Small intestine (tissue), 7 donors: ENCODE results near the gene AFAP1L1. TPM values are rescaled to one million over a fixed set of nuclear protein-coding genes. Genes with fewer than 3 reads are reported as not detected.

Experiments
- DNase-seq, 2 donors: peaks; one replicate each; pipeline versions ENCODE4 v3.0.0 to v3.0.0-alpha.2; 2013
- FAIRE-seq: peaks from 2 replicates; lab custom pipeline; 2012; peaks lifted over from hg19 to GRCh38; lab: Jason Lieb, UNC
- H3K27ac ChIP-seq, 3 donors: one replicate each; pipeline ENCODE4 v1.5.1; 2013; ENCODE audit warnings: low read length in 2 of 3, mild to moderate bottlenecking in 2 of 3, control low read depth in 1 of 3, inconsistent platforms in 1 of 3, low read depth in 1 of 3, moderate library complexity in 1 of 3
- H3K27me3 ChIP-seq, 3 donors: one replicate each; pipeline ENCODE4 v1.6.1; 2013; ENCODE audit warnings: low read length in 3 of 3, inconsistent platforms in 1 of 3; ENCODE audit not compliant: control insufficient read depth in 3 of 3, insufficient read depth in 3 of 3
- H3K36me3 ChIP-seq, 3 donors: one replicate each; pipeline ENCODE4 v1.6.1; 2013; ENCODE audit warnings: low read length in 3 of 3, inconsistent platforms in 1 of 3, low read depth in 1 of 3, mild to moderate bottlenecking in 1 of 3, moderate library complexity in 1 of 3; ENCODE audit not compliant: control insufficient read depth in 3 of 3, insufficient read depth in 2 of 3
- H3K4me1 ChIP-seq, 3 donors: one replicate each; pipeline ENCODE4 v1.6.1; 2013; ENCODE audit warnings: low read length in 2 of 3, inconsistent platforms in 1 of 3, low read depth in 1 of 3, mild to moderate bottlenecking in 1 of 3, moderate library complexity in 1 of 3; ENCODE audit not compliant: control insufficient read depth in 3 of 3, insufficient read depth in 2 of 3
- H3K4me3 ChIP-seq, 3 donors: one replicate each; pipeline ENCODE4 v1.5.1; 2013; ENCODE audit warnings: low read length in 3 of 3, control low read depth in 1 of 3, inconsistent platforms in 1 of 3, low read depth in 1 of 3, mild to moderate bottlenecking in 1 of 3, moderate library complexity in 1 of 3
- H3K9me3 ChIP-seq, 2 donors: one replicate each; pipeline ENCODE4 v1.6.1; 2013; ENCODE audit warnings: low read depth in 1 of 2, low read length in 1 of 2; ENCODE audit not compliant: control insufficient read depth in 2 of 2, insufficient read depth in 1 of 2
- WGBS, 3 donors: extraction: QIAGEN DNeasy Blood & Tissue Kit; methylation state at CpG; one replicate each; pipeline ENCODE4 v1.1.7; 2013; 5-methylcytosine and 5-hydroxymethylcytosine counted together
- polyA plus RNA-seq, 4 donors: library from polyadenylated mRNA; stranded (reverse) in 3 of 4; unstranded in 1 of 4; fragments of 200-250 nt in 3 of 4; fragments of 120-200 nt in 1 of 4; gene quantifications; one replicate each; pipeline versions ENCODE4 v1.2.1 to v1.2.3, GENCODE V29; 2013
- donor health status: healthy with polysubstance abuse.
- donor health status: control.
- donor health status: control.
- donor health status: Bipolar disorder and iron deficiency.
- donor health status: healthy.

AFAP1L1 gene
- polyA plus RNA-seq, 4 donors: 1.6 to 8.5 (median 6.4) TPM; not detected in 1

DNA sequence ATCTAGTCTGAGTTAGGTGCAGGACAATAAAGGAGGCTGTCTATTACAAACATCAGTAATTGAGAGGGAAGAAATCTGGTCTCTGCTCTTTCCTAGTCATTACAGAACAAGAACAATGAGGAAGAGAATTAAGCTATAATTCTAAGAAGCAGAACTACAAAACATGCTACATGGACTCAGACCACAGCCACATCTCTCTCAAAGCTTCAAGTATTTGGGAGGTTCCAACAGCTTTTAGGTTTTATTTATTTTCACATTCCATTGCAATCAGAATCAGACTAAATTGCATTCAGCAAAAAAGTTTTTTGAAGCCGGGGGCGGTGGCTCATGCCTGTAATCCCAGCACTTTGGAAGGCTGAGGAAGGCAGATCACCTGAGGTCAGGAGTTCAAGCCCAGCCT, 72.5 kb downstream of the AFAP1L1 start:
- no peaks in the 10 kb centered on the region for H3K27me3 ChIP-seq
- H3K4me1 ChIP-seq: peaks cover 0 to 42% (median 3%) of the 10 kb centered on the region in 3 donors
- DNase-seq (no peak), FAIRE-seq (no peak)
- 76 to 79% (median 79%) methylated on average over 2 of the region's 2 CpGs for whole genome bisulfite sequencing, 3 donors
- H3K27ac ChIP-seq: peak overlapping the region in 1 of 3 donors; percentile 90
- H3K36me3 ChIP-seq: peaks cover under 1 to 9% (median 2%) of the 10 kb centered on the region in 3 donors
- H3K9me3 ChIP-seq: no peaks in the 10 kb centered on the region
- no peak overlapping the region for H3K4me3 ChIP-seq

DNA sequence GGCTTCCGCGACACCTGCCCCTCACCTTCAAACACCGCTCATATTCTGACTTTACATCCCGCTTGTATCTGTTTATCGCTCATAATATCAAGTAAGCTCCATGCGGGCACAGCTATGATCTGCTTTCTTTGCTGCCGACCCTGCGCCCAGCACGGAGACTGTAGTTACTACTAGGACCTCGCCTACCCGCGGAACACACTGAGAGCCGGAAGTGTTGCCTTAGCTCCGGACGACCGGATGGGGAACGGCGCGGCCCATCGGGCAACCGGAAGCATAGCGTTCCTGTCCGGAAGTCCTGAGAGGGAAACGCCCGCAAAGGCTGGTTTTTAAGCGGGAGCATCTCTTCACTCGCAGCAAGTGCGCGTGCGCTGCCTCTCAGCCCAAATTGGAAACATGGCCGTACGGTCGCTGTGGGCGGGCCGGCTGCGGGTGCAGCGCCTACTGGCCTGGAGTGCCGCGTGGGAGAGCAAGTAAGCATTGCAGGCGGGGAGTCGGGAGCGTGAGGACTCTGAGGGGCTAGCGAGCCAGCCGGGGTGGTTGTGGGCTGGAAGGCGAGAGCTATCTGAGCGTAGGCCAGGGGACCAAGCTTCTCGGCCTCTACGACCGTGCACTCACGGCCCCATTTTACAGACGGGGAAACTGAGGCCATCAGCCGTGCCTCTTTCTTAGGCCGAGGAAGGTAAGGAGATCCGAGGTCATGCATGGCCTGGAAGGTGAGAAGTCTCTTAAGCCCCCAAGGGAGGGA, 73.7 kb downstream of the AFAP1L1 start, which contains the start of gene GRPEL2:
Gene GRPEL2, plus strand, starts transcription at position 353 of the 745 bp plus-strand sequence. Its CDS starts 41 bp downstream, at position 394.
- peaks cover 0 to 41% (median 3%) of the 10 kb centered on the region in 3 donors for H3K4me1 ChIP-seq
- peak; percentile 96 to 97 for DNase-seq
- H3K9me3 ChIP-seq: no peaks in the 10 kb centered on the region
- peak within 1 kb of the TSS; percentile 70 to 86 (median 86) for H3K4me3 ChIP-seq
- 0 to 1% (median 0%) methylated on average over 54 of the region's 54 CpGs for WGBS, 3 donors
- H3K36me3 ChIP-seq: peaks cover 6 to 13% (median 8%) of the 10 kb centered on the region in 3 donors
- H3K27ac ChIP-seq: peak within 1 kb of the TSS; percentile 74 to 90 (median 80)
- no peaks in the 10 kb centered on the region for H3K27me3 ChIP-seq
- no peak for FAIRE-seq

DNA sequence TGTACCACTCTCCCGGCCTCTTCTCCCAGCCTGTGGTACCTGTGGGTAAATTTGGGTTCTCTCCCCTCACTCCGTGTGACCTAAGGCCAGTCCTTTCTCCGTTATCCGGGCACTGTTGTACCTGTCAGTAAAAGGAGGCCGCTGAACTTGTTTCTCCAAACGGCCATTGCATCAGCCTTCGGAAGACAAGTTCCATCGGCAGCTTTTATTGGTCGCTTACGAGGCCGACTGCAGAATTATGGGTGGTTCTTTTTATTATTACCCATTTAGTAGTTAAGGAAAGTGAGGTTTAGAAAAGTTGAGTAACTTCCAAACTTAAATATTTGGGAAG, 74.2 kb downstream of the AFAP1L1 start:
- no peak for FAIRE-seq
- H3K9me3 ChIP-seq: no peaks in the 10 kb centered on the region

DNA sequence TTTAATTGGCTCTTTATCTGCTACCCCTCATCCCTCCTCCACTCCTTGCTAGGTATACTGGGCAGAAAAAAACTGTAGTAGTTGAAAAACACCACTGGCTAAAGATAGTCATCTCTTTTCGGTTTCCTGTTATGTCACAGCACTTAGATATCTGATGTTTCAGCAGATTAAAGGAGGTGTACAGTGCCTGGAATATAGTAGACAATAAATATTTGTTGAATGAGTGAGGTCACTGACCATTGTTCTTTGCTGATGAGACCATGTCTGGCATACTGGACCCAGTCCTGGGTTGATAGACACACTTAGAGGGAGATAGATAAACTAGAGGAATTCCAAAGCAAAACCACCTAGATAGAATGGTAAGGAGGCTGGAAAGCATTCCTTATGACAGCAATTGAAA, 76.9 kb downstream of the AFAP1L1 start:
- H3K36me3 ChIP-seq: peaks cover 14 to 22% (median 15%) of the 10 kb centered on the region in 3 donors
- FAIRE-seq: no peak
- no peaks in the 10 kb centered on the region for H3K9me3 ChIP-seq
- H3K4me1 ChIP-seq: peaks cover 0 to 17% (median 3%) of the 10 kb centered on the region in 3 donors
- H3K27me3 ChIP-seq: no peaks in the 10 kb centered on the region
- H3K4me3 ChIP-seq: no peak overlapping the region
- H3K27ac ChIP-seq: peak overlapping the region in 1 of 3 donors; percentile 21
- no peak for DNase-seq
- 69 to 92% (median 75%) methylated on average over 1 of the region's 1 CpG for WGBS, 3 donors

More for the DNA sequence above, 74.2 kb downstream of the AFAP1L1 start:
- WGBS, 3 donors: 1 to 2% (median 1%) methylated on average over 11 of the region's 11 CpGs
- Histone ChIP-seq H3K4me3 (peak overlapping the region; percentile 70 to 86 (median 86)), H3K27me3 (no peaks in the 10 kb centered on the region), H3K27ac (peak overlapping the region in 2 of 3 donors; percentile 80 to 90), H3K36me3 (peaks cover 10 to 16% (median 11%) of the 10 kb centered on the region in 3 donors), H3K4me1 (peaks cover 0 to 36% (median 3%) of the 10 kb centered on the region in 3 donors)
- DNase-seq: peak in 1 of 2 donors; percentile 58

DNA sequence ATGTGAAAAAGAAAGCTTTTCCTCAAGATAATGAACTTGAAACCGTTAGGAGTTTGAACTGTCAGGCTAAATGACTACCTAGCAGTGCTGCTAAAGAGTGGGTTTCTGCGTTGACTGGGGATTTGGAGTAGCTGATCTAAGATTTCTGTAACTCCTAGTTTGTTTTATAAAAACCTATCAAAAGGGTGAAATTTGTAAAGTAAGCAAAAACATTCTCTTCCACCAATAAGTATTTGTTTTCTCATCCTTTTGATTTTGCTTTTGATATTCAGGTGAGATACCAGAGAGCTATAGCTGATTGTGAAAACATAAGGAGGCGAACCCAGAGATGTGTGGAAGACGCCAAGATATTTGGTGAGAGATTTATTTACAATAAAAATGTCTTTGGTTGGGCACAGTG, 77.7 kb downstream of the AFAP1L1 start:
- Histone ChIP-seq H3K4me1 (peaks cover 0 to 16% (median 3%) of the 10 kb centered on the region in 3 donors), H3K27me3 (no peaks in the 10 kb centered on the region), H3K36me3 (peaks cover 14 to 22% (median 15%) of the 10 kb centered on the region in 3 donors), H3K9me3 (no peaks in the 10 kb centered on the region), H3K4me3 (no peak overlapping the region), H3K27ac (peak overlapping the region in 1 of 3 donors; percentile 13)
- FAIRE-seq: no peak
- WGBS, 3 donors: 89 to 94% (median 92%) methylated on average over 4 of the region's 4 CpGs
- no peak for DNase-seq

DNA sequence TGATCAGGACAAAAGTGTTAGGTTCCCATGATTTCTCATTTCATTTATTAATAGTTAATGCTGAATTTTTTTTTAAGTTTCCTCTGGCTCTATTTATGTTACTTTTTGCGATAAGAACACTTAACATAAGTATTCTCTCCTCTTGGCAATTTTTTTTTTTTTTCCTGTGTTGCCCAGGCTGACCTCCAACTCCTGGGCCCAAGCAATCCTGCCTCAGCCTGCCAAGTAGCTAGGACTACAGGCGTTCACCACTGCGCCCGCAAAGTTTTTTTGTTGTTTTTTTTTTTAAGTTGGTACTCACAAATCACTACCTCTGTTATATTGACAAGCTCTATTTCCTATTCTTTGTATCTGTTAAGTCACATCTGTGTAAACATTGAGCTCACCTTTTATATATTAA, 80.5 kb downstream of the AFAP1L1 start:
- no peak overlapping the region for H3K4me3 ChIP-seq
- H3K27me3 ChIP-seq: no peaks in the 10 kb centered on the region
- H3K27ac ChIP-seq: no peak overlapping the region
- 78 to 93% (median 92%) methylated on average over 4 of the region's 4 CpGs for WGBS, 3 donors
- peaks cover 0 to 13% (median 3%) of the 10 kb centered on the region in 3 donors for H3K4me1 ChIP-seq
- H3K9me3 ChIP-seq: no peaks in the 10 kb centered on the region
- FAIRE-seq (no peak), DNase-seq (no peak)
- peaks cover 14 to 31% (median 15%) of the 10 kb centered on the region in 3 donors for H3K36me3 ChIP-seq

DNA sequence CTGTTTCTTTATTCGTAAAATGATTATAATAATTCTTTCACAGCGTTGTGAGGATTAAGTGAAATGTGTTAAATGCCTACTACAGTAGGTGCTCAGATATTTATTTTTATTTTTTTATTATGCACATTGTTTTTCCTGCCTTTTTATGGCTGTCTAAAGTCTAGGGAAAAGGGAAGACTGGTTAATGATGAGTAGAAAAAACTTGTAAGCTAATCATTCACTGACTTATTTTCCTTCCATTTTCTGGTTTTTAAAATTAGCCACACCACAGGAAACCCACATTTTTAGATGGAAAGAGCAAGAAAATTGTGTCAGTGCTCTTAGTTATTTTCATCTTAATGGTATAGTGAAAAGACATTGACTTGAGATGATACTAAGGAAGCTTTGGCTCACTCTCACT, 82.3 kb downstream of the AFAP1L1 start:
- DNase-seq (peak in 1 of 2 donors; percentile 68), FAIRE-seq (no peak)
- WGBS, 3 donors: 60 to 68% (median 64%) methylated on average over 2 of the region's 2 CpGs
- no peaks in the 10 kb centered on the region for H3K27me3 ChIP-seq
- peaks cover 0 to 18% (median 0%) of the 10 kb centered on the region in 3 donors for H3K4me1 ChIP-seq
- H3K27ac ChIP-seq: peak overlapping the region in 1 of 3 donors; percentile 71
- peaks cover 12 to 24% (median 15%) of the 10 kb centered on the region in 3 donors for H3K36me3 ChIP-seq
- no peaks in the 10 kb centered on the region for H3K9me3 ChIP-seq
- no peak overlapping the region for H3K4me3 ChIP-seq

DNA sequence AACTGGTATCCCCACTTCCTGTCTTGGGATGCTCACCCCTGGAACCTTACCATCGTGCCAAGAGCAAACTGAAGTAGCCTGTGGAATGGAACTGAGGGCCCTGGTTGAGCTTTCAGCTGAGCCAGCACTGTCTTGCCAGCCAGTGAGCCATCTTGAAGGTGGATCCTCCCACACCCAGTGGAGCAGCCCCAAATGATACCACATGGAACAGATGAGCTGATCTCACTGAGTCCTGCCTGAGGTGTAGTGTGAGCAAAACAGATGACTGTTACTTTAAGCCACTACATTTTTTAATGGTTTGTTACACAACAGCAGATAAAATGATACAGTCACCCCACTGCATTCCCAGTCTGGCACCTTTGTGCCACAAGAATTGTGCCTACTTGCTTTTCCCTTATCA, 84.0 kb downstream of the AFAP1L1 start:
- WGBS, 3 donors: 91 to 96% (median 95%) methylated on average over 1 of the region's 1 CpG
- DNase-seq (no peak), FAIRE-seq (no peak)
- Histone ChIP-seq H3K27me3 (no peaks in the 10 kb centered on the region), H3K9me3 (no peaks in the 10 kb centered on the region), H3K36me3 (peaks cover 5 to 16% (median 7%) of the 10 kb centered on the region in 3 donors), H3K4me1 (peaks cover 0 to 21% (median 0%) of the 10 kb centered on the region in 3 donors), H3K27ac (no peak overlapping the region), H3K4me3 (no peak overlapping the region)
